Measurements from ENCODE around the gene RBMX2. TPM values are rescaled to one million over a fixed set of nuclear protein-coding genes. Genes with fewer than 3 reads are reported as not detected.

The RBMX2 gene
- total RNA-seq, 1 donor from 2014 or later = 24.3 TPM

- Mint-ChIP-seq H3K4me1 (ENCODE audit: low read depth, unreplicated experiment) (no peaks in the 10 kb centered on the region), H3K4me3 (ENCODE audit: unreplicated experiment) (no peak overlapping the region), H3K27me3 (ENCODE audit: unreplicated experiment) (peaks cover 2% of the 10 kb centered on the region), H3K27ac (ENCODE audit: unreplicated experiment) (no peak overlapping the region), H3K36me3 (ENCODE audit: unreplicated experiment) (no peaks in the 10 kb centered on the region), H3K9me3 (ENCODE audit: unreplicated experiment) (no peaks in the 10 kb centered on the region)
- DNase-seq = no peak
- TF ChIP-seq CTCF (IDR thresholded peaks at IDR 0.05; ENCODE audit: partially characterized antibody, unreplicated experiment) = no peak
Observed at GRCh38 chrX:130414800-130415199, 13.0 kb downstream of the RBMX2 start.

- Mint-ChIP-seq H3K27ac (ENCODE audit: unreplicated experiment) (no peak overlapping the region), H3K36me3 (ENCODE audit: unreplicated experiment) (no peaks in the 10 kb centered on the region), H3K4me1 (ENCODE audit: low read depth, unreplicated experiment) (no peaks in the 10 kb centered on the region), H3K27me3 (ENCODE audit: unreplicated experiment) (peaks cover 2% of the 10 kb centered on the region), H3K9me3 (ENCODE audit: unreplicated experiment) (no peaks in the 10 kb centered on the region), H3K4me3 (ENCODE audit: unreplicated experiment) (no peak overlapping the region)
- TF ChIP-seq CTCF (IDR thresholded peaks at IDR 0.05; ENCODE audit: partially characterized antibody, unreplicated experiment) = no peak
- no peak for DNase-seq
Observed at GRCh38 chrX:130415201-130415600, 13.4 kb downstream of the RBMX2 start.

- no peak for TF ChIP-seq CTCF (IDR thresholded peaks at IDR 0.05; ENCODE audit: partially characterized antibody, unreplicated experiment)
- no peaks in the 10 kb centered on the region for H3K4me1 Mint-ChIP-seq (ENCODE audit: low read depth, unreplicated experiment)
Observed at GRCh38 chrX:130416785-130417184, 15.0 kb downstream of the RBMX2 start.

GRCh38 chrX:130418066-130418465 is 16.3 kb downstream of the RBMX2 start:
- no peak overlapping the region for H3K4me3 Mint-ChIP-seq (ENCODE audit: unreplicated experiment)
- no peak for TF ChIP-seq CTCF (IDR thresholded peaks at IDR 0.05; ENCODE audit: partially characterized antibody, unreplicated experiment)
- peaks cover 2% of the 10 kb centered on the region for H3K27me3 Mint-ChIP-seq (ENCODE audit: unreplicated experiment)
- H3K27ac Mint-ChIP-seq (ENCODE audit: unreplicated experiment) = no peak overlapping the region
- no peaks in the 10 kb centered on the region for H3K36me3 Mint-ChIP-seq (ENCODE audit: unreplicated experiment)
- DNase-seq = no peak
- H3K9me3 Mint-ChIP-seq (ENCODE audit: unreplicated experiment) = no peaks in the 10 kb centered on the region
- no peaks in the 10 kb centered on the region for H3K4me1 Mint-ChIP-seq (ENCODE audit: low read depth, unreplicated experiment)

More at GRCh38 chrX:130416785-130417184, 15.0 kb downstream of the RBMX2 start:
- DNase-seq = no peak
- Mint-ChIP-seq H3K9me3 (ENCODE audit: unreplicated experiment) (no peaks in the 10 kb centered on the region), H3K4me3 (ENCODE audit: unreplicated experiment) (no peak overlapping the region), H3K27ac (ENCODE audit: unreplicated experiment) (no peak overlapping the region), H3K36me3 (ENCODE audit: unreplicated experiment) (no peaks in the 10 kb centered on the region), H3K27me3 (ENCODE audit: unreplicated experiment) (peaks cover 2% of the 10 kb centered on the region)

- Mint-ChIP-seq H3K9me3 (ENCODE audit: unreplicated experiment) (no peaks in the 10 kb centered on the region), H3K36me3 (ENCODE audit: unreplicated experiment) (no peaks in the 10 kb centered on the region), H3K27ac (ENCODE audit: unreplicated experiment) (no peak overlapping the region), H3K4me1 (ENCODE audit: low read depth, unreplicated experiment) (no peaks in the 10 kb centered on the region), H3K4me3 (ENCODE audit: unreplicated experiment) (no peak overlapping the region), H3K27me3 (ENCODE audit: unreplicated experiment) (peaks cover 2% of the 10 kb centered on the region)
- no peak for DNase-seq
- no peak for TF ChIP-seq CTCF (IDR thresholded peaks at IDR 0.05; ENCODE audit: partially characterized antibody, unreplicated experiment)
Observed at GRCh38 chrX:130418740-130419139, 17.0 kb downstream of the RBMX2 start.
